ENCODE results near the gene PLA2G2F. TPM values are rescaled to one million over a fixed set of nuclear protein-coding genes. Genes with fewer than 3 reads are reported as not detected.

Gene PLA2G2F
- total and polyA plus RNA-seq, 9 of the 15 experiments (the other 6 are each of a cell fraction or from before 2014, with no cell fraction given): not detected

DNA sequence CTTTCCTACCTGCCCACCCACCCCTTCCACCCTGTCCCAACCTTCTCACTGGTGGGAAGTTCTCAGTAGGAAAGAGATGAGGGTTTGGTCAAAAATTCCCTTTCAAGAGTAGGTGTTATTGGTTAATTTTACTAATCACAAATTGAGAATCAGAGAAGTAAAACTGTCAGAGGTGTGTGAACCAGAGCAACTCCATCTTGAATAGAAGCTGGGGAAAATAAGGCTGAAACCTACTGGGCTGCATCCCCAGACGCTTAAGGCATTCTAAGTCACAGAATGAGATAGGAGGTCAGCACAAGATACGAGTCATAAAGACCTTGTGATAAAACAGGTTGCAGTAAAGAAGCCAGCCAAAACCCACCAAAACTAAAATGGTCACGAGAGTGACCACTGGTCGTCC lies 31.3 kb upstream of the PLA2G2F start:
- Histone ChIP-seq H2AFZ (ENCODE audit: low read depth, low read length) (no peak overlapping the region), H3K4me1 (replicated peaks in 1 of 2; ENCODE audit: control insufficient read depth in 2 of 2, insufficient read depth in 2 of 2, low read length in 2 of 2) (no peaks in the 10 kb centered on the region; a peak in 1 of 5 replicates), H3K27me3 (ENCODE audit: control insufficient read depth in 2 of 2, insufficient read depth in 2 of 2, low read length in 2 of 2) (peaks cover 7 to 30% of the 10 kb centered on the region in 2 experiments; a peak in 4 of 5 replicates), H3K27ac (ENCODE audit: extremely low read depth, low read depth, low read length) (no peak overlapping the region), H4K20me1 (replicated peaks; ENCODE audit: control insufficient read depth, insufficient read depth, low read length) (peaks cover 3% of the 10 kb centered on the region; the same call in 1 of the 2 replicates), H3K9me1 (ENCODE audit: control insufficient read depth, insufficient read depth, low read length) (no peaks in the 10 kb centered on the region), H3K79me2 (ENCODE audit: control insufficient read depth, insufficient read depth, low read length) (no peaks in the 10 kb centered on the region), H3K4me2 (ENCODE audit: insufficient read depth, low read length) (no peak overlapping the region), H3K9me3 (replicated peaks; ENCODE audit: control insufficient read depth, insufficient read depth, low read depth, low read length) (no peaks in the 10 kb centered on the region), H3K4me3 (no peak overlapping the region), H3K9ac (ENCODE audit: insufficient read depth in 1 of 2, low read depth in 2 of 2, low read length in 2 of 2) (no peak overlapping the region), H3K36me3 (ENCODE audit: control insufficient read depth, insufficient read depth, low read length) (no peaks in the 10 kb centered on the region)
- WGBS (ENCODE audit: insufficient coverage, low coverage, missing lambda C conversion rate): 0% methylated on average over 4 of the region's 4 CpGs
- ATAC-seq (no peak), FAIRE-seq (no peak), DNase-seq (ENCODE audit: extremely low read depth in 1 of 4, low spot score in 3 of 4) (no peak)
- BruUV-seq (replicated peaks): no TSS peak
- TF ChIP-seq MEF2D (tag; conservative IDR thresholded peaks at IDR 0.05; ENCODE audit: low read depth) (no peak), HDAC1 (IDR thresholded peaks at IDR 0.05) (no peak), TRIM28 (IDR thresholded peaks at IDR 0.05) (no peak), SOX6 (IDR thresholded peaks at IDR 0.05) (no peak), MYBL2 (IDR thresholded peaks at IDR 0.05; ENCODE audit: low read depth) (no peak), MYBL2 (CRISPR knock-in tag; IDR thresholded peaks at IDR 0.05; ENCODE audit: borderline replicate concordance) (no peak), NR4A1 (CRISPR knock-in tag; IDR thresholded peaks at IDR 0.05) (no peak), NR4A1 (tag; IDR thresholded peaks at IDR 0.05) (peak; percentile 72), MBD2 (IDR thresholded peaks at IDR 0.05; ENCODE audit: borderline replicate concordance, low read depth) (no peak)
- intact Hi-C loops (cut with micrococcal nuclease) (no loop called here), in situ Hi-C loops (cut with MboI) (no loop called here)
- CTCF ChIA-PET (ENCODE audit: low intra/inter-chr PET ratio): no interaction called here
- POLR2A ChIA-PET: no interaction called here

All from K562 (cell line).